Motor neuron (in vitro differentiated cells): ENCODE data around the gene LAMP1. TPM values are rescaled to one million over a fixed set of nuclear protein-coding genes. Genes with fewer than 3 reads are reported as not detected.
"Not testable (repeated sequence)": the region's sequence is repeated elsewhere in the genome, so short reads cannot be mapped to it uniquely, and the experiment has no call there.

ENCODE experiments used
- ATAC-seq, 8 experiments: fragments of 200-7000 bp; cut with Tn5 transposase; replicated peaks in 6 of 8; 2 replicates each; pipeline ENCODE4 v1.8.0; 2021; ENCODE audit warnings: mild to moderate bottlenecking in 8 of 8, moderate library complexity in 8 of 8
- H3K27ac ChIP-seq, 2 donors: fragments of 250-450 bp; sonication (Bioruptor Pico); 2 replicates each; pipeline ENCODE4 v1.9.0; 2021; ENCODE audit warnings: antibody characterized with exemption in 2 of 2, mild to moderate bottlenecking in 2 of 2, moderate library complexity in 1 of 2
- H3K4me1 ChIP-seq, 2 donors: fragments of 250-450 bp; sonication (Bioruptor Pico); replicated peaks in 1 of 2; 2 replicates each; pipeline ENCODE4 v1.6.1; 2021; ENCODE audit warnings: antibody characterized with exemption in 2 of 2, mild to moderate bottlenecking in 2 of 2, moderate library complexity in 1 of 2
- H3K4me3 ChIP-seq, 5 donors: fragments of 250-450 bp; sonication (Bioruptor Pico); 2 replicates each; pipeline ENCODE4 v1.9.0; 2021; ENCODE audit warnings: antibody characterized with exemption in 5 of 5, mild to moderate bottlenecking in 5 of 5, moderate library complexity in 4 of 5
- WGBS, 10 experiments: fragments of 450-650 bp; shearing (Covaris generic); methylation state at CpG; one replicate each; pipeline ENCODE4 v1.0.0; 2022; 5-methylcytosine and 5-hydroxymethylcytosine counted together
- in situ Hi-C, 9 experiments: fragments of 400-800 bp; cut with MboI; loops; one replicate each; pipeline ENCODE4 v1.15.0; 2021; ENCODE audit warnings: low sequenced_read_pairs in 9 of 9, low pct_unique_long_range_greater_than_20kb in 2 of 9; ENCODE audit not compliant: unreplicated experiment in 9 of 9
- total RNA-seq, 8 experiments: library from RNA; unstranded; fragments of 300-600 nt; gene quantifications; 2 replicates each; pipeline versions ENCODE4 v1.2.3 to v1.2.4, GENCODE V29; 2022

The LAMP1 gene
- total RNA-seq, 8 experiments from 2014 or later = 41.5 to 367 (median 70.1) TPM

- Histone ChIP-seq H3K4me1 (no peaks in the 10 kb centered on the region), H3K4me3 (no peak overlapping the region), H3K27ac (no peak overlapping the region)
- in situ Hi-C loops = no loop called here
- WGBS, 10 experiments = 71 to 100% (median 100%) methylated on average over 1 to 6 of the region's 15 CpGs; no CpG with 5 or more reads in 3 of the 10 experiments
- no peak for ATAC-seq
These were observed 41.4 kb downstream of the LAMP1 start for GRCh38 chr13:113338451-113338850.

- 59 to 100% (median 80%) methylated on average over 3 to 18 of the region's 34 CpGs; no CpG with 5 or more reads in 1 of the 10 experiments for WGBS, 10 experiments
- H3K4me3 ChIP-seq = no peak overlapping the region
- in situ Hi-C loops = no loop called here
- no peaks in the 10 kb centered on the region for H3K4me1 ChIP-seq
- ATAC-seq = no peak
- no peak overlapping the region for H3K27ac ChIP-seq
These were observed 46.0 kb downstream of the LAMP1 start for GRCh38 chr13:113342820-113343691.

- Histone ChIP-seq H3K4me3 (no peak overlapping the region), H3K27ac (no peak overlapping the region), H3K4me1 (no peaks in the 10 kb centered on the region)
- ATAC-seq = no peak
- in situ Hi-C loops = no loop called here
- WGBS, 10 experiments = 100% methylated on average over 1 of the region's 7 CpGs; no CpG with 5 or more reads in 8 of the 10 experiments
These were observed 46.6 kb downstream of the LAMP1 start for GRCh38 chr13:113343692-113343968.

GRCh38 chr13:113345486-113345885 is 48.4 kb downstream of the LAMP1 start:
- ATAC-seq = no peak
- no peak overlapping the region for H3K27ac ChIP-seq
- WGBS, 10 experiments = 91 to 100% (median 98%) methylated on average over 1 to 15 of the region's 17 CpGs; no CpG with 5 or more reads in 2 of the 10 experiments
- H3K4me3 ChIP-seq = no peak overlapping the region
- H3K4me1 ChIP-seq = no peaks in the 10 kb centered on the region
- in situ Hi-C loops = no loop called here

GRCh38 chr13:113347736-113348225 is 50.7 kb downstream of the LAMP1 start:
- ATAC-seq = not testable (repeated sequence)
- 97 to 100% (median 100%) methylated on average over 5 to 7 of the region's 19 CpGs; no CpG with 5 or more reads in 7 of the 10 experiments for WGBS, 10 experiments

GRCh38 chr13:113348591-113348990 is 51.6 kb downstream of the LAMP1 start:
- WGBS, 10 experiments = 40 to 100% (median 100%) methylated on average over 1 to 2 of the region's 17 CpGs; no CpG with 5 or more reads in 4 of the 10 experiments
- no peak overlapping the region for H3K4me3 ChIP-seq
- H3K4me1 ChIP-seq = no peaks in the 10 kb centered on the region
- ATAC-seq = no peak
- in situ Hi-C loops = no loop called here
- H3K27ac ChIP-seq = no peak overlapping the region

More at GRCh38 chr13:113347736-113348225, 50.7 kb downstream of the LAMP1 start:
- H3K4me1 ChIP-seq, H3K4me3 ChIP-seq, in situ Hi-C loops, H3K27ac ChIP-seq: not testable (repeated sequence)

- WGBS, 10 experiments = 98 to 100% methylated on average over 1 to 6 of the region's 6 CpGs; no CpG with 5 or more reads in 8 of the 10 experiments
- Histone ChIP-seq H3K4me1 (no peaks in the 10 kb centered on the region), H3K4me3 (no peak overlapping the region), H3K27ac (no peak overlapping the region)
- in situ Hi-C loops = no loop called here
- ATAC-seq = no peak
These were observed 52.0 kb downstream of the LAMP1 start for GRCh38 chr13:113349050-113349449.

GRCh38 chr13:113349491-113349890 is 52.5 kb downstream of the LAMP1 start:
- no peak overlapping the region for H3K27ac ChIP-seq
- H3K4me1 ChIP-seq = no peaks in the 10 kb centered on the region
- in situ Hi-C loops = no loop called here
- H3K4me3 ChIP-seq = no peak overlapping the region
- ATAC-seq = no peak
- 82 to 100% (median 100%) methylated on average over 1 to 9 of the region's 15 CpGs; no CpG with 5 or more reads in 7 of the 10 experiments for WGBS, 10 experiments

GRCh38 chr13:113350065-113350937 is 53.3 kb downstream of the LAMP1 start:
- in situ Hi-C loops = no loop called here
- Histone ChIP-seq H3K27ac (no peak overlapping the region), H3K4me3 (no peak overlapping the region), H3K4me1 (no peaks in the 10 kb centered on the region)
- ATAC-seq = peak in 7 of 8 experiments; percentile 15 to 76 (median 35)
- WGBS, 10 experiments = 50 to 85% (median 83%) methylated on average over 4 to 11 of the region's 32 CpGs; no CpG with 5 or more reads in 7 of the 10 experiments

- Histone ChIP-seq H3K4me1 (no peaks in the 10 kb centered on the region), H3K27ac (no peak overlapping the region), H3K4me3 (no peak overlapping the region)
- in situ Hi-C loops = no loop called here
- WGBS, 10 experiments = 83 to 100% (median 97%) methylated on average over 2 to 6 of the region's 20 CpGs; no CpG with 5 or more reads in 5 of the 10 experiments
- ATAC-seq = no peak
These were observed 53.9 kb downstream of the LAMP1 start for GRCh38 chr13:113350938-113351335.

- in situ Hi-C loops = no loop called here
- Histone ChIP-seq H3K27ac (no peak overlapping the region), H3K4me1 (no peaks in the 10 kb centered on the region), H3K4me3 (no peak overlapping the region)
- 80 to 100% (median 90%) methylated on average over 1 to 7 of the region's 17 CpGs; no CpG with 5 or more reads in 3 of the 10 experiments for WGBS, 10 experiments
- no peak for ATAC-seq
These were observed 54.5 kb downstream of the LAMP1 start for GRCh38 chr13:113351514-113352026.

- Histone ChIP-seq H3K4me1 (no peaks in the 10 kb centered on the region), H3K4me3 (no peak overlapping the region), H3K27ac (no peak overlapping the region)
- no peak for ATAC-seq
- in situ Hi-C loops = no loop called here
- 83 to 100% (median 89%) methylated on average over 1 to 6 of the region's 12 CpGs; no CpG with 5 or more reads in 6 of the 10 experiments for WGBS, 10 experiments
These were observed 56.2 kb downstream of the LAMP1 start for GRCh38 chr13:113353254-113353653.
